C1 segment of cervical spinal cord (tissue), 14 donors: ENCODE data around the gene ANKRD13B.

Experiments used
- DNase-seq, 14 donors: peaks; one replicate each; lab custom pipeline; 2025; lab: John Stamatoyannopoulos, UW

ANKRD13B gene

DNA sequence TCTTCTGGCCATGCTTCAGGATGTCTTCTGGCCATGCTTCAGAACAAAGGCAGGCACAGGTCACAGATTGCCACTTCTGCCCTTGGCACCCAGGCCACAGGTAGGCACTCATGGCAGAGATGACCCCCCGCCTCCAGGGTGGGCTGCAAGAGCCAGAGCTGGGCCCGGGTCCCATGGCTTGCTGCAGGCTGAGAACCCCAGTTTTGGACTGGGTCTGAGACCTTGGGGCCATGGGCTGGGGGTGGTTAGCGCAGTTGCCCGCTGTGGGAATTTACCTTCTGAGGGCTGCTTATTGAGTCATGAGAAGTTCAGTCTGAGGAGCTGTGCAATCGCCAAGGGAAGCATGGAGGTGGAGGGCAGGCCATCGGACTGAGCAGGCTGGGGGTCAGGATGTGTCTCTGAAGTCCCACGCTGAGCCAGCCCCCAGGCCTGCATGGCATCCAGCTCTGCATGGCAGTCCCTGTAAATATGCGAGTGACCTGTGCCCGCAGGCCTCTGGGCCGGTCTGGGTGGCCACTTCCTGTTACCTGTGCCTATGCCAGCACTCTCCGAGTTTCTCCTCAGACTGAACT, 1.7 kb downstream of the ANKRD13B start:
- no peak for DNase-seq

DNA sequence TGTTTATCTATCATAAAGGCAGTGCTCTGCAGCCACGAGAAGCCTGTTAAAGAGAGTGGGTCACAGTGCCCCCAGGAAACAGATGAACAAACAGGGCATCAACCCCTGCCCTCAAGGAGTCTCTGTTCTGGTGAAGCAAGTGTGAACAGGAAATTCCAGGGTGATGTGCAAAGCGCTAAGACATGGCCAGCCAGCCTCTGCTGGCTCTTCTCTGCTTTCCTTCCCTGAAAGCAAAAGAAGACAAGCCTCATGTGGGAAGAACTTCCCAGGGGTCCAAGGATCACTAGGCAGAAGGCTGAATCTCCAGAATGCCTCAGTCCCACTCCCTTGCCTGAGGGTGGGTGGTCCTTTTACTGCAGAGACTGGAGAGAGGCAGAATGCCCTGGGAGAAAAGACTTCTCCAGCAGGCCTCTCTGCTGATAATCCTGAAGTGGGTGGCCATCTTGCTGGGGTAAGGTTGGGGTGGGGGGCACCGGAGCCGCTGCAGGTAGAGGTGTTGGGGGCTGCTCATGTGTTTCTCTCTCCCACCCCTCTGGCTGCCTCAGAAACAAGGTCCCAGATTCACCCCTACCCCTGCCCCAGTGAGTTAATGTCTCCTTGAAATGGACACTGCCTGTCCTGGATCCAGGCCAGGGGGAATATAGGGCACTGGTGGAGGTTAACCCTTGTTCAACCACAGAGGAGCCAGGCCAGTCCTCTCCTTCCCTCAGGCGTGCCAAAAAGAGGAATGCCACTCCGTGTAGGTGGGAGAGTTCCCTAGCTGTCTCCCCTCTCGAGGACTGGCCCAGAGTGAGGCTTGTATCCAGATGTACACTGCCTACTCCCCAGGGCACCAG, 2.4 kb downstream of the ANKRD13B start:
- DNase-seq, result peak in 1 of 14 donors; percentile 37

DNA sequence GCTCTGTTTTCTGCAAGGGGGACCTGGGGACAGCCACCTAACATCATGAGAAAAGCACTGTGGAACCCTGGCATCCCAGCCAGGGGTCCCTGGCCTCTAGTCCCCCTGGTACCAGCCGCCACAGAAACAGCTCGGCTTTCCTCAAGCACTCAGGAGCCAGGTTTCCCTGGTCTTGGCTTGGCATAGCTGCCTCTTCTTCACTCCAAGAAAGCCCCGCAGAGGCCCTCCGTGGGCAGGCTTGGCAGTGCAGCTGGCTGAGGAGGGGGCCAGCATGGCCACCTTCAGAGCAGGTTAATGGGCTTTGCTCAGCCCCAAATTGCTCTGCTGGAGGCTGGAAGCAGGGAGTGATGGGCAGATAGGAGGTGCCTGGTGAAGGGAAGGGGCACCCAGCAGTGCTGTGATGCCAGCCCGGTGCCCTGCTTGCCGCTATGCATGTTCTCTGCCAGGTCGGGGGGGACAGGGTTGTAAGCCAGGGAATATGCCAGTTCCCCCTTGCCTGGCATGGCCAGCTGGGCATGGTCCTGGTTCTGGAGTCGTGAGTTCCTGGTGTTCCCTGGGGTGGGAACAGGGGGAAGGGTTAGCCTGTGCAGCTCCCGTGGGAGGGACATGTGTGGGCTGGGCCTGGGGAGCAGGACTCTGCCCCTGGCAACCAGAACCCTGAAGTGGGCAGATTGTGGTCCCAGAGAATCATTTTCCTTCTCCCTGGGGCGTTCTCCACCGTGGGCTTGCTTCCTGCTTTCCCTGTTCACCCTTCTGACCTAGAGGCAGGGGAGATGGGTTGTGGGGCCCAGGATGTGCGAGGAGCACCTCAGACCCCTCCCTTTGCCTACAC, 3.2 kb downstream of the ANKRD13B start:
- peak in 1 of 14 donors; percentile 32 for DNase-seq

- no peak for DNase-seq
These were observed 3.9 kb downstream of the ANKRD13B start for GRCh38 chr17:29596811-29597210.

- peak in 1 of 14 donors; percentile 13 for DNase-seq
These were observed 4.6 kb downstream of the ANKRD13B start for GRCh38 chr17:29597361-29598172.

GRCh38 chr17:29603109-29603674, 10.3 kb downstream of the ANKRD13B start:
- DNase-seq, result no peak

DNA sequence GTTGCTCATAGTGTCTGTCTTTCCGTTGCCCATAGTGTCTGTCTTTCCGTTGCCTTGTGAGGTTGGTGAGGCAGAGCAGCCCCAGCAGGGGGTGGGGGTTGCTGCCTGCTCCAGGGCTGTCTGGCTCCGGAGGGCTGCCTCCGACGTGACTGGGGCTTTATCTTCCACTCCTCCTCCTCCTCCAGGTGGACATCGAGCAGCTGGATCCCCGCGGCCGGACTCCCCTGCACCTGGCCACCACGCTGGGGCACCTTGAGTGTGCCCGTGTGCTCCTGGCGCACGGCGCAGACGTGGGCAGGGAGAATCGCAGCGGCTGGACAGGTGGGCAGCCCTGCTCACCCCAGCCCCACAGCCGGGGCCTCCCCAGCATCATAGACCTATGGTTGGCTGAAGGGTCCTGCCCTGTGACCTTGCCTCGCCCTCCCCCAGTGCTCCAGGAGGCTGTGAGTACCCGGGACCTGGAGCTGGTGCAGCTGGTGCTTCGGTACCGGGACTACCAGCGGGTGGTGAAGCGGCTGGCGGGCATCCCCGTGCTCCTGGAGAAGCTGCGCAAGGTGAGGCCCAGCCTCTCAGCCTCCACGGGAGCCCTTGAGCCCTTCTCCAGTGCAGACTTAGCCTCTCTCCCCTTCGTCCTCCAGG, 14.7 kb downstream of the ANKRD13B start:
- DNase-seq, result no peak

- DNase-seq, result no peak
These were observed 16.1 kb downstream of the ANKRD13B start for GRCh38 chr17:29608986-29609385.

GRCh38 chr17:29610395-29610794, 17.5 kb downstream of the ANKRD13B start:
- DNase-seq, result no peak

GRCh38 chr17:29611351-29612093, 18.6 kb downstream of the ANKRD13B start:
- no peak for DNase-seq

GRCh38 chr17:29612094-29612403, 19.1 kb downstream of the ANKRD13B start:
- no peak for DNase-seq

- no peak for DNase-seq
These were observed 19.7 kb downstream of the ANKRD13B start for GRCh38 chr17:29612404-29613280.

DNA sequence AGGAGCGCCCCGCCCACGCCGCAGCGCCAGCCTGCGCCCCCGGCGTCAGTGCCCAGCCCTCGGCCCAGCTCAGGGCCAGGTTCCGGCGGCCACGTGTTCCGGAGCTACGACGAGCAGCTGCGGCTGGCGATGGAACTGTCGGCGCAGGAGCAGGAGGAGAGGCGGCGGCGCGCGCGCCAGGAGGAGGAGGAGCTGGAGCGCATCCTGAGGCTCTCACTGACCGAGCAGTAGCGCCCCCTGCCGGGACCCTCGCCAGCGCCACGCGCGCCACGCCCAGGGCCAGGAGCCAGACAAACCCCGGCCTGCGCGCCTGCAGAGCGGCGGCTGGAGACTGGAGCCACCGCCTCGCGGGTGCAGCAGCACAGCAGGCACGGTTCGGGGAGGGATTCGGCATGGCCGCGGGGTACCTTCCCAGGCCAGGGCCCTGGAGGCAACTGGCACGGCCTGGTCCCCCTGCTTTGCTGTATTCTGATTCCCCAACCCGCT, 20.5 kb downstream of the ANKRD13B start:
- peak in 13 of 14 donors; percentile 51 to 95 (median 82) for DNase-seq

GRCh38 chr17:29613856-29614255, 20.9 kb downstream of the ANKRD13B start:
- peak in 1 of 14 donors; percentile 64 for DNase-seq

DNA sequence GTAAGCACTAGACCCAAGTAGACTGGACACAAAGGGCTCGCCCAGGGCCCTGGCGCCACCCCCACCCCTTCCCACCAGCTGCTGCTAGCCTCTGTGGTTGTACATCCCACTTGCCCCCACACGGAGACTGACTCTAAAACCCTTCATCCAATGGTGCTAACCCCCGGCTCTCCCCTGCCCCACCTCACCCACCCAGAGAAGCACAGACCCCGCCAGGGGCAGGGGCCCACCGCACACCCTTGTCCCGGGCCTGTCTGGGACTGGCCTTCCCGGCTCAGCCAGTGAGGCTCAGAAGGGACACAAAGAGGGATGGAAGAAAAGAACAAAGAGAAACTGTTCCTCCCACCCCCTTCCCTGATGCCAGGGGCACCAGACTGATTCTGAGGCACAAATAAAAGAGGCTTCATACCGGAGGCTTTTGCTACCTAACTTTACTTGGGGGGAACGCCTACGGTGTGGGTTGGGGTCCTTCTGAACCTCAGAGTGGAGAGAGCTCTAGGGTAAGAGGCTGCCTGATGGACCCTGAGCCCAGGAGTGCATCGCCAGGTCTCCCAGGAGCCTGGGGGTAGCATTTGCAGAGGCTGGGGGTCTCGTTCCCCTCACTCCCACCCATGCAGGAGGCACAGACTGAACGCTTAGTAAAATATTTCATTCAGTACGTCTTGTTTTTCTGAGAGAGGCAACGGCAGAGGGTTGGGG, 21.6 kb downstream of the ANKRD13B start:
- DNase-seq, result peak in 5 of 14 donors; percentile 21 to 66 (median 56)

DNA sequence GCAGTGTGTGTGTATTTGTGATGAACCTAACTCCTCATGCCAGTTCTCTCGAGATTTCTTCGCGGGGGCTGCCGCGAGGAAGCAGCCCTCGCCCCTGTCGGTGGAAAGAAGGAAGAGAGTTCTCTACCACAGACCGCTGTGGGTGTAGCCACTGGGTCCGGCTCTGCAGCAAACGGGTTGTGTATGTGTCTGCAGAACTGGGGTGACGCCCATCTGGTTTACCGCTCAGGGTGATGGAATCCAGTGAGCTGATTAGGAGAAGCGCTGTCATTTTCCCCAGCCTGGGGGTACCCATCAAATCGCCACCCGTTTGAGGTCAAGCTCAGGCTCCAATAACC, 22.1 kb downstream of the ANKRD13B start:
- peak in 3 of 14 donors; percentile 48 to 70 (median 58) for DNase-seq

DNA sequence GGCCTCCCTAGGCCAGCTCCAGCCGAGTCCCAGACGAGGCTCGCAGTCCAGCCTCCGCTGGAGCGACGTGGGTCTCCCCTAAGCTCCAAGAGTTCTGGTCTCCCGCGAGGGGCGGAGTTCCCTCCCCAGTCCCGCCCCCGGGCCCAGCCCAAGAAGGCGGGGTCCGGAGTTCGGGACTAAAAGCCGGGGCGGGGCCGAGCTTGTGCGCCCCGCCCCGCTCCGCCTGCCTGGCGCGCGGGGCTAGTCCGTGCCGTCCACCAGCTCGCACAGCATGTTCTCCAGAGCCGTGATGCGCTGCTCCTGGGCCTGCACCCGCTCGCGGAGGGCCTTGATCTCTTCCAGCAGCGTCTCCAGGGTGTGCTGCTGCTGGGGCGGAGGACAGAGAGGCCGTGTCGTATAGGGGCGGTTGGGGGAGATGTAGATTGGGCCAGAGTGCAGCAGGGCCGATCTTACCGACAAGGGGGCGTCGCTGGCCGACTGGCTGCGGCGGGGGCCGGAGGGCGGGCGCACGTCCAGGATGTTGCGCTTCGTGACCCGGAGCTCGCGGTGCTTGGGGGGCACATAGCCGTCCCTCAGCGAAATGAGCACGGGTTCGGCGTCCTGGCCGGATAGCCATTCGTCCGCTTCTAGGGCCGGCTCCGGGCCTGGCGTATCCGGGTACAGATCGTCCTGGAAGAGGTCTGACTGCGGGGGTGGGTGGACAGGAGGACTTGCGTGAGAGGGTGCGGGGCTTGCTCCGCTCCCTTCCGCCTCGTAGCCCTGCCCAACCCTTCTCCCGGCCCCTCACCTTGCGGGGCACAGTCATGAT, 22.8 kb downstream of the ANKRD13B start:
- peak in 13 of 14 donors; percentile 46 to 90 (median 78) for DNase-seq
